Epithelial cell of proximal tubule (primary cell): ENCODE data around the gene SPAG16. TPM values are rescaled to one million over a fixed set of nuclear protein-coding genes. Genes with fewer than 3 reads are reported as not detected.

ENCODE experiments used
- DNase-seq: peaks from one replicate; pipeline ENCODE4 v3.0.0-alpha.2; 2011; ENCODE audit warnings: low read depth
- H3K4me3 ChIP-seq: 2 replicates; pipeline ENCODE4 v1.5.1; 2011; ENCODE audit warnings: low read depth, mild to moderate bottlenecking, low read length
- CTCF ChIP-seq: conservative IDR thresholded peaks from 2 replicates; pipeline ENCODE4 v1.5.1; 2012; ENCODE audit warnings: low read depth, mild to moderate bottlenecking, low read length
- total RNA-seq: library from RNA; depleted of rRNA; stranded (reverse); fragments of >200 nt; gene quantifications from 2 replicates; pipeline ENCODE4 v1.2.3, GENCODE V29; 2015

The SPAG16 gene
- total RNA-seq, 1 donor from 2014 or later, result 25.5 TPM

DNA sequence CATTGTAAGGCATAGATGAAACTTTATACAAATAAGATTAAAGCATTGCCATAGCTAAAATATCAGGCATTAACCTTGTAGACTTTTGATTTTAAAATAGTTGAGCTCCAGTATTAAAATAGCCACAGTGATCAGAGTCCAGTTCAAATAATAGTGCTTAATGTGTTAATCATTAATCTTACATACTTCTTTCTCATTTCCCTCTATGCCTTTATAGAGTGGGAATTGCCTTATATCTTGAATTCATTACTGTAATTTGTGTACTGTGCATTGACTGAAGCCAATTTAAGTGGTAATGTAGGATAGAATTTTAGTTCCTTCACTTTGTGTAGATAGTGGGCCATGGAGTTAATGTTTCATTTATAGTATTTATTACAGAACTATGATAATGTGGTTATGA, 577.4 kb downstream of the SPAG16 start:
- no peak for TF ChIP-seq CTCF
- no peak overlapping the region for H3K4me3 ChIP-seq
- DNase-seq, result peak; percentile 16

DNA sequence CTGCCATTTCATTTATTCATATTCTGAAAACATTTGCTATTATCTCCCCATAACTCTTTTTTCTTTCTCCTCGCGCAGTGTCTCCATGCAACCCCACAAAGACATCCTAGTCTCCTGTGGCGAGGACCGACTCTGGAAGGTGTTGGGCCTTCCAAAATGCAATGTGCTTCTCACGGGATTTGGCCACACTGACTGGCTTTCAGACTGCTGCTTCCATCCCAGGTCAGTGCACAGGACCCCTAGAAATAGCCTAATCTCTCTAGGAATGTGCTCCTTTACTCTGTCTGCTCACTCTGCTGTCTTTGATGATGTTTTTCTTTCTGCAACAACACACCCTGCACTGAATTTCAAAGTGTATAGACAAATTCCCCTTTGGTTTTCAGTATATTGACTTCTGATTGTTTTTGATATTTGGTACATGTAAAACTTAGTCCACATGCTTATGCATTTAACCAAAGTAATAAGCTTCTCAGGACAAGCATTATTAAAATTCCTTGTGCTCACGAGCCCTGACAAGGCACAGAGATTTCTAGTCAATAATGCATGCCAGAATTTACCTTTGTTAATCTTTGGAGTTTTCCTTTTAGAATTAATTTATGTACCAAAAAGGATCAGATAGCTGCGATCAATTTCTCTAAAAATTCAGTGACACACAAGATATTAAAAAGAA, 578.3 kb downstream of the SPAG16 start:
- H3K4me3 ChIP-seq, result no peak overlapping the region
- DNase-seq, result peak; percentile 35
- no peak for TF ChIP-seq CTCF

DNA sequence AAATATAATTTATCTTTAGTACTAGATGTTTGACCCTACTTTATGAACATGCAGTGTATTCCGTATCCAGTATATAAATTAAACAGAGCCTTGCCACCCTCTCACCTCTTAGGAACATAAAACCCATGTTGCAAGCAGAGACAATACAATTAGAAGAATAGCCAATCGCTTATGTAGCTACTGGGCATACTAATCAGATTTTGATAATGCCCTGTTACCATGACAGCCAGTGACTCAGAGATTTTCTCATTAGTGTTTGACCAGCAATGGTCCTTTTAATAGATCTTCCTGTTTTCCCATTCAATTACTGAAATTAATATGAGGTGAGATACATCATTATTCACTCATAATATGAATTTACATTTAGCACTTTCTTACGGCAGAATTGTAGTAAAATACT, 579.3 kb downstream of the SPAG16 start:
- DNase-seq, result no peak
- no peak for TF ChIP-seq CTCF
- no peak overlapping the region for H3K4me3 ChIP-seq

DNA sequence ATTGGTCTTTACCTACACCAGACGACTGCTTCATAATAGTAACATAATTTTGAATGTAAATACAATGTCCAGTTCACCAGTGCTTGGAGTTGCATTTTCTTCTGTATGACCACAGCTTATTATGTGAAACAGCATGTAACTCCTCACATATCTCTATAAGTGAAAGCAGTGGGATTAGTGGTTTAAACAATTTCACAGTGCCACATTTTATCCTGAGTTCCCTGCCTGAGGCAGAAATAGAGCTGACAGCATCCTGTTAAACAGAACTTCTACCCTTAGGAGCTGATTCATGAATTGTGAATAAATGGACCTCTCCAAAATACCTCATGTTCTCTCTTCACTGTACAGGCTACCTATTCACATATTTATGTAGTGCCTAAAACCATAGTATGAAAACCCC, 584.3 kb downstream of the SPAG16 start:
- no peak for TF ChIP-seq CTCF
- DNase-seq, result no peak
- no peak overlapping the region for H3K4me3 ChIP-seq

DNA sequence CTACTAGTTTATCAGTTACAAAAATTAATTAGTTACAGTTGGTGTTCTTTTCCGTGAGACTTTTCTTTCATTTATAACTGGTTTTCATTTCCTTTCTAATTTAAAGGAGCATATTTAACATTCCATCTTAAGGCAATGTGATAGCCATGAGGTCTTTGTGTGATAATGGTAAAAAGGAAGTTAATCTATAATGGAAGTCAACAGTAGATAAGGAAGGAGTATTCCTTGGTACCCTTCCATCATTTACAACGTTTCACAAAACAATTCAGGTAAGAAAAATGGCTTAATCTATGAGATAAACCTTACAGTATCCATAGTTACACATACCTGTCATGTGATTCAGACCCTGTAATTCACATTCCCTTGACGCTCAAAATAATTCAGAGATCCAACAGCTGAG, 601.2 kb downstream of the SPAG16 start:
- no peak for TF ChIP-seq CTCF
- no peak for DNase-seq
- H3K4me3 ChIP-seq, result no peak overlapping the region

GRCh38 chr2:213914510-213914909, 630.2 kb downstream of the SPAG16 start:
- DNase-seq, result no peak
- no peak overlapping the region for H3K4me3 ChIP-seq
- no peak for TF ChIP-seq CTCF

GRCh38 chr2:213920014-213920413, 635.8 kb downstream of the SPAG16 start:
- H3K4me3 ChIP-seq, result no peak overlapping the region
- no peak for TF ChIP-seq CTCF
- no peak for DNase-seq
